ENCODE results near the gene CHEK1.
"Not testable (repeated sequence)": the region's sequence is repeated elsewhere in the genome, so short reads cannot be mapped to it uniquely, and the experiment has no call there.

CHEK1 gene

DNA sequence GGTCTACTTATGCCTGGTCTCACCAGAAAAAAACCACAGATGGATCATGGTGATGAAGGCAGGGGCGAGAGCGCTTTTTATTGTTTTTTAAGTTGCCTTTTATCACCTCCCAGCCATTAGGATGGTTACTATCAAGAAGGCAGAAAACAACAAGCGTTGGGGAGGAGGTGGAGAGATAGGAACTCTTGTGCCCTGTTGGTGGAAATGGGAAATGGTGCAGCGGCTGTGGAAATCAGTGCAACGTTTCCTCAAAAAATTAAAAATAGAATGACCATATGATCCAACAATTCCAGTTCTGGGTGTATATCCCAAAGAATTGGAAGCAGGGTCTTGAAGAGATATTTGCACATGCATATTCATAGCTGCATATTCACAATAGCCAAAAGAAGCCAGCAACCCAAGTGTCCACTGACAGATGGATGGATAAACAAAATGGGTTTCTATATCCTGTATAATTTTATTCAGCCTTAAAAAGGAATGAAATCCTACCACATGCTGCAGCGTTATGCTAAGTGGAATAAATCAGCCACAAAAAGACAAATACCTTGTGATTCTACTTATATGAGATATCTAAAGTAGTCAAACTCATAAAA is 76.2 kb downstream of the CHEK1 start:
- no peak for DNase-seq (ENCODE audit: low spot score)

GRCh38 chr11:125701858-125702621 is 77.1 kb downstream of the CHEK1 start:
- peak; percentile 24 for DNase-seq (ENCODE audit: low spot score)

DNA sequence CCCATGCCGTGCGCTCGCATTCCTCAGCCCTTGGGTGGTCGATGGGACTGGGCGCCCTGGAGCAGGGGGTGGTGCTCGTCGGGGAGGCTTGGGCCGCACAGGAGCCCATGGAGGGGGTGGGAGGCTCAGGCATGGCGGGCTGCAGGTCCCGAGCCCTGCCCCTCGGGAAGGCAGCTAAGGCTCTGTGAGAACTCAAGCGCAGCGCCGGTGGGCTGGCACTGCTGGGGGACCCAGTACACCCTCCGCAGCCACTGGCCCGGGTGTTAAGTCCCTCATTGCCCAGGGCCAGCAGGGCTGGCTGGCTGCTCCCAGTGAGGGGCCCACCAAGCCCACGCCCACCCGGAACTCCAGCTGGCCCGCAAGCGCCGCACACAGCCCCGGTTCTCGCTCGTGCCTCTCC is 79.7 kb downstream of the CHEK1 start:
- not testable (repeated sequence) for DNase-seq (ENCODE audit: low spot score)

DNA sequence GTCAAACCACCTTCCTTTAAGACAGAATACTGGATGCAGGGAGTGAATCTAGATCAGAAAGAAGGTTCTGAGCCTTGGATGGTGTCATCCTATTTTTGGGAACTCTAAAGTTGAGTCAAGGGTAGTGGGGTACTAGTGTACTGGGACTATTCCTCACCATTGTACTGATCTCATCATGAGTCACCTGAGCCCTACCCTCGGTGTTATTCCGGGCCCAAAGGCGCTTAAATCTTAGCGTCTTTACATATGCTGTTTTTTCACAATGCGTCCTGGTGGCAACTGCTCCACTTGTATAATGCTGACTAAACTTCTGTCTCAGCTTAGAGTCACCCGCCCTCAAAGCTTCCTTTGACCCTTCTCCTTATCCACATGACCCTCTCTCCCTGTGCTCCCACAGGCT is 95.8 kb downstream of the CHEK1 start:
- no peak for DNase-seq (ENCODE audit: low spot score)

- peak; percentile 25 for DNase-seq (ENCODE audit: low spot score)
Measured at GRCh38 chr11:125724125-125724524, 99.2 kb downstream of the CHEK1 start.

Data from iPS-NIHi11 (cell line).